Prostate gland (tissue), 2 donors: Measurements from ENCODE around the gene OR1N2. TPM values are rescaled to one million over a fixed set of nuclear protein-coding genes. Genes with fewer than 3 reads are reported as not detected.
"Not testable (repeated sequence)": the region's sequence is repeated elsewhere in the genome, so short reads cannot be mapped to it uniquely, and the experiment has no call there.

Experiments used
- DNase-seq: peaks from one replicate; pipeline ENCODE4 v3.0.0-alpha.2; 2019; ENCODE audit warnings: low spot score
- H3K27ac ChIP-seq, 2 donors: fragments of 200-600 bp; sonication (generic); 2 replicates each; pipeline ENCODE4 v1.5.1; 2017 to 2019
- H3K27me3 ChIP-seq: fragments of 200-600 bp; sonication (generic); replicated peaks from 2 replicates; pipeline ENCODE4 v1.5.1; 2019; ENCODE audit not compliant: insufficient read depth
- H3K36me3 ChIP-seq, 2 donors: fragments of 200-600 bp; sonication (generic); 1 replicate in 1 of 2; 2 replicates in 1 of 2; pipeline versions ENCODE4 v1.5.1 to v1.8.1; 2017 to 2019
- H3K4me1 ChIP-seq: fragments of 200-600 bp; sonication (generic); replicated peaks from 2 replicates; pipeline ENCODE4 v1.5.1; 2019
- H3K4me3 ChIP-seq, 2 donors: fragments of 200-600 bp; sonication (generic); 2 replicates each; pipeline ENCODE4 v1.5.1; 2017 to 2019
- H3K9me3 ChIP-seq: fragments of 200-600 bp; sonication (generic); 2 replicates; pipeline ENCODE4 v1.5.1; 2017
- CTCF ChIP-seq, 4 experiments: fragments of 200-600 bp in 2 of 4; fragments of 450-650 bp in 2 of 4; sonication (generic) in 2 of 4; IDR thresholded peaks; 1 replicate in 3 of 4; 2 replicates in 1 of 4; pipeline ENCODE4 v1.5.1; 2016 to 2019; ENCODE audit warnings: antibody characterized with exemption in 4 of 4, mild to moderate bottlenecking in 2 of 4, moderate library complexity in 2 of 4
- POLR2A ChIP-seq: fragments of 450-650 bp; IDR thresholded peaks from one replicate; pipeline ENCODE4 v1.6.1; 2016; ENCODE audit warnings: antibody characterized with exemption, mild to moderate bottlenecking
- POLR2AphosphoS5 ChIP-seq: sonication (generic); formaldehyde crosslinking; IDR thresholded peaks from one replicate; pipeline ENCODE4 v1.6.1; 2017; ENCODE audit warnings: antibody characterized with exemption
- WGBS: methylation state at CpG from one replicate; pipeline ENCODE4 v1.1.5; 2018; 5-methylcytosine and 5-hydroxymethylcytosine counted together
- intact Hi-C: fragments of 100-400 bp; cut with DNase I; formaldehyde crosslinking; loops from one replicate; pipeline ENCODE4 v1.14.2; 2022
- total RNA-seq, 2 donors: library from RNA; depleted of rRNA; stranded (reverse); fragments of >200 nt; gene quantifications; one replicate each; pipeline ENCODE4 v1.1.0, GENCODE V29; 2016

Gene OR1N2
- total RNA-seq, 2 donors from 2014 or later: not detected

DNA sequence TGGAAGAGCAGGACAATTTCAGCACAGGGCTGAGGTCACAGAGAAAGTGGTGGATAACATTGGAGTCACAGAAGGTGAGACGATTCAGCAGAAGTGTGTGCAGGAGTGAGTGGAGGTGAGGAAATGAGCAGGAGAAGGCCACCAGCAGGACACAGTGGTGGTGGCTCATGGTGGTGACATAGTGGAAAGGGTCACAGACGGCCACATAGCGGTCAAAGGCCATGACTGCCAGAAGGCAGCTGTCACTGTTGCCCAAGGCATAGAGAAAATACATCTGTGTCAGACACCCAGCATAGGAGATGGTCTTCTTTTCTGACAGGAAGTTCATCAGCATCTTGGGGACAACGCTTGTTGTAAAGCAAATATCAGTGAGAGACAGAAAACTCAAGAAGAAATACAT lies 15.0 kb downstream of the OR1N2 start:
- no peak for TF ChIP-seq POLR2A
- no peak for TF ChIP-seq POLR2AphosphoS5
- no peak for TF ChIP-seq CTCF (IDR thresholded peaks at IDR 0.05)
- Histone ChIP-seq H3K9me3 (no peaks in the 10 kb centered on the region), H3K4me3 (no peak overlapping the region), H3K36me3 (no peaks in the 10 kb centered on the region), H3K27me3 (no peaks in the 10 kb centered on the region), H3K27ac (no peak overlapping the region), H3K4me1 (no peaks in the 10 kb centered on the region)
- intact Hi-C loops: no loop called here
- no peak for DNase-seq
- WGBS: 88% methylated on average over 4 of the region's 4 CpGs

GRCh38 chr9:122572456-122572855 lies 19.5 kb downstream of the OR1N2 start:
- DNase-seq: no peak
- H3K27me3 ChIP-seq: no peaks in the 10 kb centered on the region
- H3K36me3 ChIP-seq: no peaks in the 10 kb centered on the region
- no peak overlapping the region for H3K27ac ChIP-seq
- TF ChIP-seq POLR2AphosphoS5 (no peak), CTCF (IDR thresholded peaks at IDR 0.05) (no peak), POLR2A (no peak)
- H3K4me1 ChIP-seq: no peaks in the 10 kb centered on the region
- H3K4me3 ChIP-seq: no peak overlapping the region
- no peaks in the 10 kb centered on the region for H3K9me3 ChIP-seq
- 70% methylated on average over 2 of the region's 2 CpGs for WGBS
- intact Hi-C loops: no loop called here

DNA sequence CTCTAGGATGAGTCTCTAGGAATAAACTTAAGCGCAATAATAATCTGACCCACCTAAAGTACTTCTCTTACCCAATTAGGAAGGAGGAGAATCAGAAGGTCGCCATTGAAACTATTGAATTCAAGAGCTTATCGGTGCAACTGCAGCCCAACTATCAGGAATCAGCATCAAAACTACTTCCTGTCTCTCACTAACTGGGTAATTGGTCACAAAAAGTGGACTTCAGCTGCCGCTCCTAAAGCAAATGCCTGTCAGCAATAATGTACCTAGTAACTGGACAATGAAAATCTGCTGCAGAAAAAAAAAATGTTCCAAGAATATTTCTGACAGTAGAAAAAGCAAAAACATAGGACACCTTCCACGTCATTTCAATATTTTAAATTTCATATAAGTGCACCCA lies 27.0 kb downstream of the OR1N2 start:
- DNase-seq: no peak
- intact Hi-C loops: no loop called here
- Histone ChIP-seq H3K4me1 (no peaks in the 10 kb centered on the region), H3K4me3 (no peak overlapping the region), H3K27me3 (no peaks in the 10 kb centered on the region), H3K9me3 (no peaks in the 10 kb centered on the region), H3K36me3 (no peaks in the 10 kb centered on the region), H3K27ac (no peak overlapping the region)
- TF ChIP-seq POLR2AphosphoS5: no peak
- TF ChIP-seq CTCF (IDR thresholded peaks at IDR 0.05): no peak
- TF ChIP-seq POLR2A: no peak
- WGBS: 74% methylated on average over 5 of the region's 5 CpGs

DNA sequence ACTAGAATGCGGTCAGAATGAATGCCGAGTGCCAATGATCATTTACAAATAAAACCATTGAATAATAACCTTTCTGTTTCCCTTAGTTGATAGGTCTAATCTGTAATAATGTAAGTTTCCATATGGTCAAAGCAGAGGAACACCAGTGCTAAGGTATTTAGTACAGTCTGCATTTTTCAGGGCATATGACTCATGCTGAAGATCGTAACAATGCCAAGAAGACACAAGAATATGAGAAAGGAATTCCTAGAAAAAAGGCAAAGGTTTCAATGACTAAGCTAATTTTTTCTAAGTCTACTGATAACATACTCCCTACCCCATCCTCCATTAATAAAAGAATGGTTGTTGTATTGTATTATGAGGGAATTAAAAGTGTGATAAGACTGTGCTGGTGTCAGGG lies 27.4 kb downstream of the OR1N2 start:
- TF ChIP-seq POLR2AphosphoS5: no peak
- TF ChIP-seq POLR2A: no peak
- TF ChIP-seq CTCF (IDR thresholded peaks at IDR 0.05): no peak
- no peaks in the 10 kb centered on the region for H3K9me3 ChIP-seq
- H3K4me1 ChIP-seq: no peaks in the 10 kb centered on the region
- intact Hi-C loops: no loop called here
- no peak overlapping the region for H3K27ac ChIP-seq
- no peaks in the 10 kb centered on the region for H3K36me3 ChIP-seq
- no peak for DNase-seq
- H3K27me3 ChIP-seq: no peaks in the 10 kb centered on the region
- WGBS: 72% methylated on average over 3 of the region's 3 CpGs
- no peak overlapping the region for H3K4me3 ChIP-seq

GRCh38 chr9:122583284-122583683 lies 30.4 kb downstream of the OR1N2 start, which contains the start of gene OR1L8:
OR1L8 (minus strand) TSS chr9:122583384; CDS start chr9:122568477, 14,907 bp downstream.
- H3K9me3 ChIP-seq, intact Hi-C loops, H3K4me1 ChIP-seq, H3K27me3 ChIP-seq, H3K27ac ChIP-seq, DNase-seq, H3K36me3 ChIP-seq, H3K4me3 ChIP-seq: not testable (repeated sequence)
- 93% methylated on average over 8 of the region's 8 CpGs for WGBS

Other genes starting within 250 kb of the OR1N2 start
- 1 to 10 TPM; 4.6 to 6.2 TPM for gene PTGS1, start 182.1 kb upstream of the OR1N2 start, total RNA-seq
- not detected for gene OR1J1, start 75.2 kb upstream of the OR1N2 start, total RNA-seq
- not detected for gene OR1J2, start 42.3 kb upstream of the OR1N2 start, total RNA-seq
- under 1 TPM; 0.23 to 0.91 TPM for gene OR1J4, start 34.0 kb upstream of the OR1N2 start, total RNA-seq
- not detected for gene OR1N1, start 25.8 kb upstream of the OR1N2 start, total RNA-seq
- gene OR1L8, start 30.3 kb downstream of the OR1N2 start, total RNA-seq: under 1 TPM in 1 of 2 donors, not detected in 1; 0.14 TPM
- not detected for gene OR1Q1, start 61.6 kb downstream of the OR1N2 start, total RNA-seq
- not detected for gene OR1B1, start 104.5 kb downstream of the OR1N2 start, total RNA-seq
- gene OR1L1, start 108.6 kb downstream of the OR1N2 start, total RNA-seq: not detected
- not detected for gene OR1L3, start 122.0 kb downstream of the OR1N2 start, total RNA-seq
- gene OR1L4, start 170.9 kb downstream of the OR1N2 start, total RNA-seq: under 1 TPM in 1 of 2 donors, not detected in 1; 0.68 TPM
- gene OR1L6, start 189.2 kb downstream of the OR1N2 start, total RNA-seq: not detected
- not detected for gene OR5C1, start 235.8 kb downstream of the OR1N2 start, total RNA-seq
- gene OR1K1, start 247.0 kb downstream of the OR1N2 start, total RNA-seq: not detected